GM13976 (cell line): ENCODE measurements around the gene GSDME.
A peak's percentile ranks its signal among the peaks of the same experiment; 100 is the strongest.

Experiments used
- DNase-seq: peaks from one replicate; pipeline ENCODE4 v3.0.0; 2012; ENCODE audit warnings: low spot score
- in situ Hi-C: fragments of 300-500 bp; cut with MboI; formaldehyde crosslinking; loops from one replicate; pipeline ENCODE4 v1.12.0; 2022; ENCODE audit warnings: low sequenced_read_pairs, mixed read lengths, inconsistent platforms; ENCODE audit not compliant: unreplicated experiment
- TF ChIP-seq, protein P1 (sequence below): IDR thresholded peaks from 2 replicates; pipeline ENCODE4 v1.5.1; 2012; ENCODE audit warnings: borderline replicate concordance, mild to moderate bottlenecking; ENCODE audit not compliant: insufficient read depth; ENCODE audit errors: extremely low read depth, missing control alignments, control extremely low read depth

GSDME gene

DNA sequence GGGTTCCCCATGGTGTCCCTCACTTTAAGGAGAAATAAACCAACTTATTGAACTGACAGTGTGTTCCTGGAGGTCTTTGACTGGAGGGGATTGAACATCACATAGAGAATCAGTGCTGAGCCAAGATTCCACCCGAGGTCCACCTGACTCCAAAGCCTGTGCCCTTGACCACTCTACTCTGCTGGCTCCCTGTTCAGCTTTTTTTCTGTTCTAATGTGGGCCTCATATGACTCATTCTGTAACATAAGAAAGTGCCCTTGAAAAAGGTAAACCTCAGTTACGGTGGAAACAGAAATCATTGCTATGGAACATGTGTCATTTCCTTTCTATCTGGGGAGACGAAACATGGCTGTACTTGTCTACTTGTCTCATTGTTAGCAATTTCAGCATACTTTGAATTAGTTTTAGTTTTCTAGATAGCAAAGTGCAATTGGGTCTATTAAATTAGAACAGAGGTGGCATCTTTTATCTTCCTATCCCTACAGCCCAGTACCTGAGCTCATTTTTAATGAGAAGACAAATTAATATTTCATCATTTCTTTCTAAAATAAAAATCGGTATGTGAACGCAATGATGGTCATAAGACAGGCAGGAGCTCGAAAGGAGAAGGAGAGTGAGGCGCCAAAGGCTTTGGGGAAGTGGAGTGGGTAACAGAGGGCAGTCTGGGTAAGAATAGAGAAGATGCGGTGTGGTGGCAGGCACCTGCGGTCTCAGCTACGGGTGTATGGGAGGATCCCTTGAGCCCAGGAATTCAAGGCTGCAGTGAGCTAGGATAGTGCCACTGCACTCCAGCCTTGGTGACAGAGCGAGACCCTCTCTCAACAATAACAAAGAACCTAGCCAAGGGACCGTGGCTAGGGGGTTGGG is 1.5 kb downstream of the GSDME start:
- in situ Hi-C loops, result no loop called here
- DNase-seq, result peak; percentile 77
- TF ChIP-seq, protein P1, sequence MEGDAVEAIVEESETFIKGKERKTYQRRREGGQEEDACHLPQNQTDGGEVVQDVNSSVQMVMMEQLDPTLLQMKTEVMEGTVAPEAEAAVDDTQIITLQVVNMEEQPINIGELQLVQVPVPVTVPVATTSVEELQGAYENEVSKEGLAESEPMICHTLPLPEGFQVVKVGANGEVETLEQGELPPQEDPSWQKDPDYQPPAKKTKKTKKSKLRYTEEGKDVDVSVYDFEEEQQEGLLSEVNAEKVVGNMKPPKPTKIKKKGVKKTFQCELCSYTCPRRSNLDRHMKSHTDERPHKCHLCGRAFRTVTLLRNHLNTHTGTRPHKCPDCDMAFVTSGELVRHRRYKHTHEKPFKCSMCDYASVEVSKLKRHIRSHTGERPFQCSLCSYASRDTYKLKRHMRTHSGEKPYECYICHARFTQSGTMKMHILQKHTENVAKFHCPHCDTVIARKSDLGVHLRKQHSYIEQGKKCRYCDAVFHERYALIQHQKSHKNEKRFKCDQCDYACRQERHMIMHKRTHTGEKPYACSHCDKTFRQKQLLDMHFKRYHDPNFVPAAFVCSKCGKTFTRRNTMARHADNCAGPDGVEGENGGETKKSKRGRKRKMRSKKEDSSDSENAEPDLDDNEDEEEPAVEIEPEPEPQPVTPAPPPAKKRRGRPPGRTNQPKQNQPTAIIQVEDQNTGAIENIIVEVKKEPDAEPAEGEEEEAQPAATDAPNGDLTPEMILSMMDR, result no peak

DNA sequence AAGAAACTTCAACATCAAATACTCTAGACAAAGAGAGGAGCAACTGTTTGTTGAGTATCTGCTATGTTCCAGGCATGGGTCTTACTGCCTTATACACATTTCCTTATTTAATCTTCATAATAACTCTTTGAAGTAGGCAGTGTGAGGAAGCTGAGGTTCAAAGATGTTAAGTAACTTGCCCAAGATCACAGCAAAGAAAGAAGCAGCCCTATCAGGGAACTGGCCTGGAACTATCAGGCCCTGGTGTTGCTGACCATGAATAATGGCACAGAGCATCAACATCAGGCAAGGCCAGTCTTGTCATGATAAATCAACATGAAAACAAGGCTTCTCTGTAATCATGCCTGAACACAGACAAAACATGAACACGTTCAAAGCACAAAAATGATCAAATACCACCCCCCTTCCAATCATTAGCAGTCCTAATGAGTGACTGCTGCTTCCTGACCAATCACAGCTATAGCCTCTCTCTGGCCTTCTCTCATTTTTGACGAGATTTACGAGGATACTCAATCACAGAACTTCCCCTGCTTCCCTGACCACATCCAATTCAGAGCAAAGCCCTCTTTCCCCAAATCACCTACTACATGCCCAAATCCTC is 2.3 kb downstream of the GSDME start:
- in situ Hi-C loops, result no loop called here
- DNase-seq, result peak; percentile 46
- TF ChIP-seq, protein P1, result no peak

DNA sequence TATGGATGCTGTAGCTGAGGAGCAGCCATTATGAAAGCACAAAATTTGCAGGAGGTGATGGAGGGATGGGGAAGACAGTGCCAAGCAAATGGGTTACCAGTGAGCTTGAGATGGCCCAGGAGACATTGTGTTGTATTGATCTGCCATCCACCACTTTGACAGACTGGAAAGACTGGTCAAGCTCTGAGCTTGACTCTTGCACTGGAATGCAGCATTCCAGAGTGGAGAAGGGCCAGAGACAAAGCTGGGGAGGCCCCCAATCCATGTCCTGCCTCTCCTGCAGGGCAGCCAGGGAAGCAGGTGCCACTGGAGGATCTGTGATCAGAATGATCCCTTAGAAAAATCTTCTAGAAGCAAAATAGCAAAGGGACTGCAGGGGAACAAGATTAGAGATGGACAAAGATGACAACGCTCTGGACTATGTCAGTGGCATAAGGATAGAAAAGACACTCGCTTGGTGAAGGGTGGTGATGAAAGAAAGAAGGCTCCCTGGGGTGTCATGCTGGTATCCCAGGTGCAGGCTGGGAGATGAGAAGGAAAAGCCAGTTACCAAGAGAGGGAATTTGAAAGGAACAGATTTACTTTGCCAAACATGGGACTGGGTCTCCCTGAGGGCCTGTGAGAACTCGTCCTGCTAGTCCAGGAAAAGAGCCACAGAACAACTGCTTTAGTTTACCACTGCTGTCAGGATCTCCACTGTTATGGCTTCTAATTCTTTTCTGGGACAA is 5.0 kb downstream of the GSDME start:
- no peak for DNase-seq
- TF ChIP-seq, protein P1, result no peak
- in situ Hi-C loops, result no loop called here

DNA sequence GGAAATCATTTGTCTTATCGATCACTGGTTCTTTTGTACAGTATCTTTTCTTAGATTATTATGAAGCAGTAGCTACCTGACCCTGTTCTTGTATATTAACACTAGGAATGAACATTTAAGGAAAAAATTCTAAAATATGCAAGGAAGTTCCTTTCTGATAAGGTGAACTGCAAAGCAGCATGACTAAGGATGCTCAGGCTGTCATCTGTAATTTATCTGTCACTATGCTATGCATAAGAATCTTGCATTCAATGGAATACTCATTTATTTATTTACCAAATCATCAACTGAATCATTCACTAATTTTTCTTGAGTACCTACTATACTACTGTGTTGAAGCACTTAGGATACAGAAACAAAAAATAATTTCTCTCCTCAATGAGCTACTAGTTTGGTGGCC is 5.8 kb downstream of the GSDME start:
- no peak for DNase-seq
- in situ Hi-C loops, result no loop called here
- TF ChIP-seq, protein P1, result no peak

DNA sequence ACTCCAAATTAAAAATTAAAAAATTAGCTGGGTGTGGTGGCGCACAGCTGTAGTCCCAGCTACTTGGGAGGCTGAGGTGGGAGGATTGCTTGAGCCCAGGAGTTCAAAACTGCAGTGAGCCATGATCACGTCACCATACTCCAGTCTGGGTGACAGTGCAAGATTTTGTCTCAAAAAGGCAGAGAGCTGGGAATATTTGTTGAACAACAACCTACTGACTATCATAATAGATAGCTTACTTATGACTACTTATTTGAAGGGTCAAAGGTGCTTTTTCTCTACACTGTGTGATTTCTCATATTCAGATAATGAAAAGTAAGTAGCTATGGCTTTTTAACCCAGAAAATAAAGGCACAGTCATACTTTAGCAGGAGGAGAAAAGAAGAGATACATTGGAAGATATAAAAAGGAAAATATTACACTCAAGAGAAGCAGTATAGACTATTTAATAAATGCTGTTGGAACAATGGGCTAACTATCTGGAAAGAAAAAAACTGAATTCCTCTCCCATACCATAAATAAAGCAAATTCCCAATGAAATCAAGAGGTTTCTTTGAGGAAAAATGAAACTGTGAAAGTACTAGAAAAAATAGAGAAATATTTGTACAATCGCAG is 6.7 kb downstream of the GSDME start:
- TF ChIP-seq, protein P1, result no peak
- in situ Hi-C loops, result no loop called here
- no peak for DNase-seq

DNA sequence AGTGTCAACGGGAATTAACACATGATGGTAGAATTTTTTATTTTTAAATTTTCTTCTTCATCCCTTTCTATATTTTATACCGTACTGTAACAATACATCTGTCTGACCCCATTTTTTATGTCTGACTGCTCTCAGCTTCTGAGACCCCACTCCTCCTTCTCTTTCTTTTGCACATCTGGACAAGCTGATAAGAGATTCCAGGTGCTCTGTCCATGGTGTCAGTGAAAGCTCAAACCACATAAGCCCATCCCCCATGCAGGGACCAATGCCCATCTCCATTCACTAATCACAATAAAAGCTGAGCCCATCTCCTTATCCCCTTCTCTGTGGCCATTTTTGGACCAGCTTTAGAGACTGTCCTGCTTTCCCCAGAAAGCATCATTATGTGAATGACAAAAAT is 8.7 kb downstream of the GSDME start:
- in situ Hi-C loops, result no loop called here
- TF ChIP-seq, protein P1, result no peak
- DNase-seq, result no peak
